ENCODE measurements around the gene CHURC1. TPM values are rescaled to one million over a fixed set of nuclear protein-coding genes. Genes with fewer than 3 reads are reported as not detected.

The CHURC1 gene
- total and polyA plus RNA-seq, 11 donors, result 51.0 to 106 (median 72.3) TPM

- Histone ChIP-seq H3K9me3 (no peaks in the 10 kb centered on the region), H3K4me1 (peaks cover 0 to 48% (median 13%) of the 10 kb centered on the region in 12 donors), H3K4me3 (no peak overlapping the region), H3K36me3 (peaks cover 0 to 7% (median 0%) of the 10 kb centered on the region in 9 donors), H3K27me3 (no peaks in the 10 kb centered on the region), H3K27ac (no peak overlapping the region)
- no peak for TF ChIP-seq POLR2A (IDR thresholded peaks at IDR 0.05)
- TF ChIP-seq, protein P1, sequence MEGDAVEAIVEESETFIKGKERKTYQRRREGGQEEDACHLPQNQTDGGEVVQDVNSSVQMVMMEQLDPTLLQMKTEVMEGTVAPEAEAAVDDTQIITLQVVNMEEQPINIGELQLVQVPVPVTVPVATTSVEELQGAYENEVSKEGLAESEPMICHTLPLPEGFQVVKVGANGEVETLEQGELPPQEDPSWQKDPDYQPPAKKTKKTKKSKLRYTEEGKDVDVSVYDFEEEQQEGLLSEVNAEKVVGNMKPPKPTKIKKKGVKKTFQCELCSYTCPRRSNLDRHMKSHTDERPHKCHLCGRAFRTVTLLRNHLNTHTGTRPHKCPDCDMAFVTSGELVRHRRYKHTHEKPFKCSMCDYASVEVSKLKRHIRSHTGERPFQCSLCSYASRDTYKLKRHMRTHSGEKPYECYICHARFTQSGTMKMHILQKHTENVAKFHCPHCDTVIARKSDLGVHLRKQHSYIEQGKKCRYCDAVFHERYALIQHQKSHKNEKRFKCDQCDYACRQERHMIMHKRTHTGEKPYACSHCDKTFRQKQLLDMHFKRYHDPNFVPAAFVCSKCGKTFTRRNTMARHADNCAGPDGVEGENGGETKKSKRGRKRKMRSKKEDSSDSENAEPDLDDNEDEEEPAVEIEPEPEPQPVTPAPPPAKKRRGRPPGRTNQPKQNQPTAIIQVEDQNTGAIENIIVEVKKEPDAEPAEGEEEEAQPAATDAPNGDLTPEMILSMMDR (IDR thresholded peaks at IDR 0.05), result no peak
- ATAC-seq, result no peak
- intact Hi-C loops (cut with DNase I), result no loop called here
- WGBS, 4 donors, result 71 to 85% (median 81%) methylated on average over 6 of the region's 6 CpGs
- DNase-seq, result no peak
Observed at GRCh38 chr14:64953661-64954060, 39.4 kb downstream of the CHURC1 start.

- H3K36me3 ChIP-seq, result peaks cover 0 to 3% (median 0%) of the 10 kb centered on the region in 9 donors
- intact Hi-C loops (cut with DNase I), result no loop called here
- no peak overlapping the region for H3K4me3 ChIP-seq
- peaks cover 0 to 39% (median 11%) of the 10 kb centered on the region in 12 donors for H3K4me1 ChIP-seq
- TF ChIP-seq, protein P1 (IDR thresholded peaks at IDR 0.05), result no peak
- TF ChIP-seq POLR2A (IDR thresholded peaks at IDR 0.05), result no peak
- H3K27ac ChIP-seq, result no peak overlapping the region
- H3K9me3 ChIP-seq, result no peaks in the 10 kb centered on the region
- 88 to 90% (median 89%) methylated on average over 9 of the region's 9 CpGs for WGBS, 4 donors
- no peak for DNase-seq
- no peaks in the 10 kb centered on the region for H3K27me3 ChIP-seq
- ATAC-seq, result no peak
Observed at GRCh38 chr14:64954491-64955240, 40.4 kb downstream of the CHURC1 start.

- no peaks in the 10 kb centered on the region for H3K9me3 ChIP-seq
- DNase-seq (no peak), ATAC-seq (no peak)
- H3K4me1 ChIP-seq, result peaks cover 0 to 37% (median 11%) of the 10 kb centered on the region in 12 donors
- TF ChIP-seq, protein P1 (IDR thresholded peaks at IDR 0.05), result no peak
- TF ChIP-seq POLR2A (IDR thresholded peaks at IDR 0.05), result no peak
- intact Hi-C loops (cut with DNase I), result no loop called here
- WGBS, 4 donors, result 86 to 88% (median 87%) methylated on average over 6 of the region's 6 CpGs
- H3K27me3 ChIP-seq, result no peaks in the 10 kb centered on the region
- no peak overlapping the region for H3K4me3 ChIP-seq
- peaks cover 0 to 3% (median 0%) of the 10 kb centered on the region in 9 donors for H3K36me3 ChIP-seq
- H3K27ac ChIP-seq, result no peak overlapping the region
Observed at GRCh38 chr14:64955297-64955696, 41.0 kb downstream of the CHURC1 start.

GRCh38 chr14:64956697-64957406 lies 42.6 kb downstream of the CHURC1 start:
- DNase-seq (no peak), ATAC-seq (no peak)
- H3K4me1 ChIP-seq, result peaks cover 0 to 33% (median 6%) of the 10 kb centered on the region in 12 donors
- H3K27me3 ChIP-seq, result no peaks in the 10 kb centered on the region
- H3K9me3 ChIP-seq, result no peaks in the 10 kb centered on the region
- H3K36me3 ChIP-seq, result peaks cover 0 to 3% (median 0%) of the 10 kb centered on the region in 9 donors
- no peak overlapping the region for H3K27ac ChIP-seq
- WGBS, 4 donors, result 85 to 92% (median 88%) methylated on average over 8 of the region's 8 CpGs
- no peak overlapping the region for H3K4me3 ChIP-seq
- TF ChIP-seq POLR2A (IDR thresholded peaks at IDR 0.05), result no peak
- TF ChIP-seq, protein P1 (IDR thresholded peaks at IDR 0.05), result no peak
- intact Hi-C loops (cut with DNase I), result no loop called here
